ENCODE results near the gene GCK.

The GCK gene

DNA sequence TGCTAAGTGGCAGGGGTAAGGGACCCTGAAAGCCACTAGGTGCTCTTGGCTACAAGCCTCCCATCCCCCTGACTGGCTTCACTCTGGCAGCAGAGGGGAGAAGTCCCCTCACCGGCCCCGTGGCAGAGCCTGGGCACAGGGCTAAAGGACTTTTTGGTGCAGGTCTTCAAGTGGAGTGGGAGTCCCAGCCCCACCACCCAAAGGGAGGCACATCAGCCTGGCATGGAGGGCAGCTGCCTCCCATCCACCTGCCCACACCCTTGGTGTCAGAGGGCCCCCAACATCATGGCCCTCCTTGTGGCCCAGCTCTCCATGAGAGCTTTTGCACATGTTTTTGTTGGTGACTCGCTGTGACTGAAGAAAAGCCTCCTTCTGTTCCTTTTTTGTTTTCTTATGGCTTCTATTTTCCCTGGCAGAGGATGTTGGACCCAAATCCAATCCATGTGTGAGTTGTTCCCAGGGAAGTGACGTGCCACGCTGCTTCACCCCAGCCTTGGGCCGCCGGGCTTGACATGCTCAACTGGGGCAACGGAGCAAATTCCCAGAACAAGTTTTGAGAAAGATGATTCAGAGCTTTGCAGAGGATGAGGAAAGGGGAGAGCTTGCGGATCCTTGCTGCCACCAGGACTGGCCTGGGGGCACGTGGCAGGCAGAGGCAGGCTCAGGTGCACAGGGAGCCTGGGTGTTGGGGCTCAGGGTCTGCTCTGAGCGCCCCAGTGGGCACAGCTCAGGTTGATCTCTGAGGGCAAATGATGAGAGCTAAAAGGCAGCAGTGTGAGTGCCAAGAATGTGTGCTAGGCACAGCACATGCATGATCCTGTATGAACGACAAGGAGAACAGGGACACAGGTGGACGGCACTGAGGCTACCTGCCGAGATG is 87.0 kb downstream of the GCK start:
- DNase-seq = no peak

DNA sequence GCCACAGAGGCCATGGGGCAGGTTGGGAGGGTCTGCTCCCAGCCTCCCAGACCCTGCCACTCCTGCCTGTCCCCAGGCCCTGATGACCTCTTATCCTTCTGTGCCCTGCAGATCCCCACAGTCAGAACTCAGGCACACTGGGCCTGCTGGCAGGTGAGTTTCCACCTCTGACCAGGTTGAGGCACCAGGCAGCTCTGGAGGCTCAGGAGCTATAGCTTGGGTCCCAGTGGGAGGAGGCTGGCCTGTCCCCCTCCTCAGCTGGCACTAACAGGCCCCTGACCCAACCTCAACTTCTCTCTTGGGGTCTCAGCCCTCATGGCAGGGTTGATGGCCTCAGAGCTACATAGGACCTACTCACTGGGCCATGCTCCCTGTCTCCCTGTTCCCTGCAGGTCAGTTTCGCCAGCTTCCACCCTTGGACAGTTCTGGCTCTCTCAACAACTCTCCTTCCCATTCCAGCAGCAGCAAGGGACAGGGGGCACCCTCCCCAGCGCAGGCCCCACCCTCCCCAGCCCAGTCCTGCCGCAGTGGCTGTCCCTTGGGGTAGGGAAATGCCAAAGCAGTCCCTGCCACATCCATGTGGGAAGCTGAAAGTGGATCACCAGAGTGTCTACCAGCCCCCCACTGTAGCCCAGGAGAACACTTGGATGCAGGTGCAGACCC is 87.8 kb downstream of the GCK start:
- no peak for DNase-seq

DNA sequence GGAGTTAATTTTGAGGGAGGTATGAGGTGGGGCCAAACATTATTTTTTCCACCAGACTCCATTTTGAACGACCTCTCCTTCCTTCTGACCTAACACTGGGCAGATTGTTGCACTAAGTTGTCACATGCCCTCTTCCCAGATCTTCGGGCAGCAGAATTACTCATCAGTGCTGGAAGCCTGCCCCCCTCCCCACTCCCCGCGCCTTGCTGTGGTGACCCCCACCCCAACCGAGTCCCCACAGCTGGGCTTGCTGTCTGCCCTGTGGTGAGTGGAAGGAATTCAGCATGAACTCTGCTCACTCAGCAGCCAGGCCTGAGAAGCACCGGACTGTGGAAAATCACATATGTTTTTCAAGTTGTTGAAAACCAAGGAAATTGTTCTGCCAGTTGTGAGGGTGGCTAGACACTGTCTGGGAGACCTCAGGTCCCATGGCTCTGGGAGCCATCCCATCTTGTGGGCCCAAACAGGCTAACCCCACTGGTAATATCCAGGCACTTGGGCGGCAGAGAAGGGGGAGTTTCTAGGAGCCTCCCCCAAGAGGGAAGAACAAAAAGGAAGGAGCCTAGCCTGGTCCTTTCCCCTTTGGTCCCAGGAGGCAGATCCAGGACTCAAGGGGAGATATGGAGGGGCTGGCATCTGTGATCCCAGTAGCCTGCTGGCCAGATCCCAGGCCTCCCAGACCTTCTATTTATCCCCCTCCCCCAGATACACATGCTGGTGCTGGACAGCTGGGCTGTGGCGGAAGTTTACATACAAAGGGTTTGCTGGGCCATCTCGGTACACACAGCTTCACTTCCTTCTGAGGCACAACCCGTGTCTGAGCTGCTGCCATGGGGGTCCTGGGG is 88.6 kb downstream of the GCK start:
- no peak for DNase-seq

- DNase-seq = no peak
Observed at GRCh38 chr7:44099669-44100068, 89.6 kb downstream of the GCK start.

DNA sequence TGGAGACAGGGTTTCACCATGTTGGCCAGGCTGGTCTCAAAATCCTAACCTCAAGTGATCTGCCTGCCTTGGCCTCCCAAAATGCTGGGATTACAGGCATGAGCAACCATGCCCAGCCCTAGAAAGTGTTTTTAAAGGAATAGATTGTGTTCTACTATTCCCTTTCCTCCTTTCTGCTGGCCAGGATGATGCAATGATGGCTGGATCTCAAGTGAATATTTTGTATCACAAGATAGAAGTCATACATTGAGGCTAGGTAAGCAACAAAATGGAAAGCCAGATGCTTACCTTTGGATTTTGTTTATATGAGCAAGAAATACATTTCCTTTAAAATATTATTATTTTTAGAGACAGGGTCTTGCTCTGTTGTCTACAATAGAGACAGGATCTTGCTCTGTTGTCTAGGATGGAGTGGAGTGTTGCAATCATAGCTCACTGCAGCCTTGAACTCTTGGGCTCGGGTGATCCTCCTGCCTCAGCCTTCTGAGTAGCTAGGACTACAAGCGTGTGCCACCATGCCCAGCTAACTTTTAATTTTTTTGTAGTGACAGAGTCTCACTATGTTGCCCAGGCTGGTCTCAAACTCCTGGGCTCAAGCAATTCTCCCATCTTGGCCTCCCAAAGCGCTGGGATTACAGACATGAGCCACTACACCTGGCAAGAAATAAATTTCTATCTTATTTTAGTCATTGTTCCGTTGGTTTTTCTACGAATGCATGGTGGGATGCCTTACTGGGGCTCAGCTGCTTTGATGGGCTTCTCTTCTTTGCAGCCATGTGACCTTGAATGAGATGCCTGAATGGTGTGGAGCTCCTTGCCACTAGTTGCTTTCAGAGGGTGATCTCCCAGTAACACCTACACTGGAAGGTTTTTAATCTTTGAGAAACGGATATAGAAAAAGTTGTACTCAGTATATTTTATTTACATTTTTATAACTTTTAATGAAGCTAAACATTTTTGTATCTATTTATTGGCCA is 90.9 kb downstream of the GCK start:
- no peak for DNase-seq

GRCh38 chr7:44097064-44097932 is 91.9 kb downstream of the GCK start:
- DNase-seq = no peak

- DNase-seq = no peak
Observed at GRCh38 chr7:44096326-44096881, 92.8 kb downstream of the GCK start.

DNA sequence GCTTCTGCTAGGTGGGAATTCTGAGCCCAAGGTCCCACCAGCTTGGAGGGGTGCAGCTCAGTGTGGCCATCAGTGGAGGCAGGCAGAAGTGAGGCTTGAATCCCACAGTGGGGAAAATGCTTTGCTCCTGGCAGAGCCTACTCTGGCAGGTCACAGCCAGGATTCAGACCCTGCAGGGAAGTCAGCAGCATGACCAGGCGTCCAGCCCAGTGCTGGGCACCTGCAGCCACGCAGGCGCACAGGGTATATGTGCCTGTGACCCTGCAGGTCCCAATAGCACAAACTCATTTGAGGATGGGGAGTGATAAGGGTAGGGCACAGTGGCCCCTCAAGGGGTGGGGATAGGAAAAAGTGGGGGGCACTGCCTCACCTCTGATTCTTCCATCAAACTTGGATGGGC is 93.5 kb downstream of the GCK start:
- DNase-seq = no peak

DNA sequence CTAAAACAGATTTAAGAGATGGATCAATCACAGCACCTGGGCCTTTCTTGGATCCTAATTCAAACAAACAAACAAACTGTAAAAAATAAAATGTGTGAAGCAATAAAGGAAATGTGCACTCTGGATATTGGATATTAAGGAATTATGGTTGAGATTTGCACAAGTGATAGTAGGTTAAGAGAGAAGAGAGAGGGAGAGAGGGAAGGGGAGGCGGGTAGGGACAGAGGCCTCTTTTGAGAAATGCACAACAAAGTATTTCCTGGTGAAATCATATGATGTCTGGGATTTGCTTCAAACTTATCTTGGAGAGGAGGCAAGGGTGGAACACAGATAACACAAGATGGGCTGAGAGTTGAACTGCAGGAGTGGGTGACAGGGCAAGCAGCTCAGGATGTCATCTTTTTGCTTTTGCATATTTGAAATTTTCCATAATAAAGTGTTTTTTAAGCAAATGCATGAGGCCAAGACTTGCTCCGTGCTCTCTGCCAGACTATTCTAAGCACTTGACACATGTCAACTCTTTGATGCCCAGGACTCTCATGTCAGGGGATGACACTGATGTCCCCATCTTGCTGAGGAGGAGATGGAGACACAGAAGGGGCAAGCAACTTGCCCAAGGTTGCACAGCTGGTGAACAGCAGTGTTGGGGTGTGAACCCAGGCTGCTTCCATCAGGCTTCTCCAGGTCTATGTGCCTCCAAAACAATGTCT is 94.2 kb downstream of the GCK start:
- no peak for DNase-seq

- no peak for DNase-seq
Observed at GRCh38 chr7:44094365-44094764, 94.9 kb downstream of the GCK start.

All from activated effector memory CD4-positive, alpha-beta T cell treated with Interleukin-2 at 50 U/mL for 16 hours (primary cell).